HCT116 (cell line): ENCODE data around the gene STH. TPM values are rescaled to one million over a fixed set of nuclear protein-coding genes. Genes with fewer than 3 reads are reported as not detected.

ENCODE experiments used
- ATAC-seq: fragments of 200-7000 bp; cut with Tn5 transposase; 2 replicates; pipeline ENCODE4 v1.9.1; 2020; ENCODE audit warnings: mild to moderate bottlenecking, moderate library complexity
- BruUV-seq: library from RNA; stranded (reverse); fragments of 400-500 nt; replicated peaks from 2 replicates; lab custom pipeline; 2021; lab: Mats Ljungman, UMichigan
- CTCF ChIA-PET: fragments of 300-600 bp; sonication (Branson Sonifier 250); formaldehyde crosslinking; loops from one replicate; lab custom pipeline; 2021; ENCODE audit warnings: antibody characterized with exemption; lab: Charles Lee
- POLR2A ChIA-PET: fragments of 300-600, 350-600 bp; sonication (Branson Sonifier 250); formaldehyde crosslinking; loops from one replicate; lab custom pipeline; 2021; ENCODE audit warnings: antibody characterized with exemption; lab: Charles Lee
- RAD21 ChIA-PET, 2 experiments: fragments of 300-600 bp; sonication (Branson Sonifier 250); formaldehyde crosslinking; loops; one replicate each; lab custom pipeline; 2023; ENCODE audit warnings: low total read pairs in 2 of 2; ENCODE audit not compliant: uncharacterized antibody in 2 of 2, unreplicated experiment in 2 of 2, low non-redundant PET in 1 of 2; lab: Charles Lee
- DNase-seq: peaks from one replicate; pipeline ENCODE4 v3.0.0-alpha.2; 2010; ENCODE audit warnings: low read depth, low spot score
- H2AFZ ChIP-seq: fragments of 200-600 bp; shearing (Covaris generic), sonication (generic); 2 replicates; pipeline ENCODE4 v1.6.1; 2017; ENCODE audit warnings: low read depth, mixed run types, mixed read lengths, antibody characterized with exemption, low read length; ENCODE audit not compliant: poor library complexity, severe bottlenecking
- H3K27ac ChIP-seq: 2 replicates; pipeline ENCODE4 v1.5.1; 2012; ENCODE audit warnings: low read depth, low read length
- H3K27me3 ChIP-seq: fragments of 200-600 bp; sonication (generic); 2 replicates; pipeline ENCODE4 v1.6.1; 2016; ENCODE audit warnings: mixed run types, low read length, mixed read lengths; ENCODE audit not compliant: insufficient read depth
- H3K36me3 ChIP-seq, 2 experiments: fragments of 200-500 bp in 1 of 2; fragments of 200-600 bp in 1 of 2; sonication (Bioruptor generic) in 1 of 2; sonication (generic) in 1 of 2; 2 replicates each; pipeline versions ENCODE4 v1.5.1 to v1.6.1; 2014 to 2016; ENCODE audit warnings: low read length in 2 of 2, inconsistent platforms in 1 of 2, mixed read lengths in 1 of 2, mixed run types in 1 of 2; ENCODE audit not compliant: insufficient read depth in 2 of 2, control insufficient read depth in 1 of 2
- H3K4me1 ChIP-seq, 2 experiments: fragments of 200-600 bp in 1 of 2; sonication (generic) in 1 of 2; 2 replicates each; pipeline versions ENCODE4 v1.5.1 to v1.6.1; 2012 to 2017; ENCODE audit warnings: low read length in 2 of 2, inconsistent platforms in 1 of 2, mild to moderate bottlenecking in 1 of 2, mixed read lengths in 1 of 2, mixed run types in 1 of 2, moderate library complexity in 1 of 2; ENCODE audit not compliant: insufficient read depth in 2 of 2, control insufficient read depth in 1 of 2
- H3K4me2 ChIP-seq: fragments of 200-600 bp; sonication (generic); 2 replicates; pipeline ENCODE4 v1.6.1; 2017; ENCODE audit warnings: mixed run types, low read length, mixed read lengths
- H3K4me3 ChIP-seq, 2 experiments: fragments of 200-600 bp in 1 of 2; sonication (generic) in 1 of 2; replicated peaks in 1 of 2; 2 replicates each; pipeline ENCODE4 v1.5.1; 2011 to 2016; ENCODE audit warnings: low read length in 2 of 2, control low read depth in 1 of 2, low read depth in 1 of 2, mild to moderate bottlenecking in 1 of 2, mixed read lengths in 1 of 2, mixed run types in 1 of 2
- H3K79me2 ChIP-seq: fragments of 200-600 bp; sonication (generic); 2 replicates; pipeline ENCODE4 v1.6.1; 2017; ENCODE audit warnings: mild to moderate bottlenecking, mixed run types, low read length, moderate library complexity, mixed read lengths; ENCODE audit not compliant: insufficient read depth
- H3K9ac ChIP-seq: fragments of 200-600 bp; sonication (generic); 2 replicates; pipeline ENCODE4 v1.6.1; 2016; ENCODE audit warnings: low read length, mixed read lengths
- H3K9me2 ChIP-seq: fragments of 200-600 bp; sonication (generic), shearing (Covaris generic); 2 replicates; pipeline ENCODE4 v1.6.1; 2017; ENCODE audit warnings: mixed run types, mild to moderate bottlenecking, moderate library complexity; ENCODE audit not compliant: insufficient read depth
- H3K9me3 ChIP-seq, 2 experiments: fragments of 200-500 bp in 1 of 2; fragments of 200-600 bp in 1 of 2; sonication (Bioruptor generic) in 1 of 2; sonication (generic) in 1 of 2; 2 replicates each; pipeline ENCODE4 v1.6.1; 2014 to 2017; ENCODE audit warnings: low read length in 2 of 2, mixed read lengths in 2 of 2, inconsistent platforms in 1 of 2, low read depth in 1 of 2, mild to moderate bottlenecking in 1 of 2, mixed run types in 1 of 2, moderate library complexity in 1 of 2; ENCODE audit not compliant: control insufficient read depth in 1 of 2, insufficient read depth in 1 of 2
- H4K20me1 ChIP-seq: fragments of 200-600 bp; sonication (generic), shearing (Covaris generic); 2 replicates; pipeline ENCODE4 v1.6.1; 2017; ENCODE audit warnings: mixed run types, mild to moderate bottlenecking, moderate library complexity; ENCODE audit not compliant: insufficient read depth
- CEBPB ChIP-seq: IDR thresholded peaks from 2 replicates; pipeline ENCODE4 v1.6.1; 2012; ENCODE audit warnings: low read depth
- ELF1 ChIP-seq: IDR thresholded peaks from 2 replicates; pipeline ENCODE4 v1.6.1; 2012; ENCODE audit warnings: low read depth, borderline replicate concordance
- EZH2phosphoT487 ChIP-seq: fragments of 200-600 bp; IDR thresholded peaks from 2 replicates; pipeline ENCODE4 v1.6.1; 2018; ENCODE audit warnings: antibody characterized with exemption, borderline replicate concordance
- RAD21 ChIP-seq: IDR thresholded peaks from 2 replicates; pipeline ENCODE4 v1.6.1; 2012; ENCODE audit warnings: low read depth, mild to moderate bottlenecking
- SIN3A ChIP-seq: IDR thresholded peaks from 2 replicates; pipeline ENCODE4 v1.6.1; 2012; ENCODE audit warnings: low read depth
- SP1 ChIP-seq: IDR thresholded peaks from 2 replicates; pipeline ENCODE4 v1.6.1; 2012; ENCODE audit warnings: low read depth
- SRF ChIP-seq: IDR thresholded peaks from 2 replicates; pipeline ENCODE4 v1.6.1; 2012; ENCODE audit warnings: low read depth
- YY1 ChIP-seq: IDR thresholded peaks from 2 replicates; pipeline ENCODE4 v1.6.1; 2011; ENCODE audit warnings: low read length, low read depth, moderate library complexity, mild to moderate bottlenecking; ENCODE audit not compliant: insufficient replicate concordance; ENCODE audit errors: extremely low read depth
- ZFX ChIP-seq: fragments of 450-650 bp; IDR thresholded peaks from 2 replicates; pipeline ENCODE4 v1.6.1; 2017
- ZNF274 ChIP-seq: fragments of 200-500 bp; sonication (Bioruptor generic); IDR thresholded peaks from 2 replicates; pipeline ENCODE4 v1.6.1; 2014; ENCODE audit warnings: mild to moderate bottlenecking, low read depth, low read length, inconsistent platforms
- intact Hi-C: fragments of 100-400 bp; cut with micrococcal nuclease; formaldehyde crosslinking; loops from 2 replicates; pipeline ENCODE4 v1.10.0; 2022
- total RNA-seq: library from RNA; stranded (reverse); gene quantifications from one replicate; pipeline ENCODE4 v1.2.1, GENCODE V29; 2021; ENCODE audit not compliant: unreplicated experiment
- TF ChIP-seq, protein P1 (sequence below): IDR thresholded peaks from 2 replicates; pipeline ENCODE4 v1.6.1; 2012
- TF ChIP-seq, protein P2 (sequence below): IDR thresholded peaks from 2 replicates; pipeline ENCODE4 v1.6.1; 2012; ENCODE audit warnings: low read depth
- TF ChIP-seq, protein P3 (sequence below), 3 experiments: fragments of 200-600 bp in 1 of 3; sonication (generic) in 1 of 3; IDR thresholded peaks in 2 of 3; conservative IDR thresholded peaks in 1 of 3; 2 replicates each; pipeline ENCODE4 v1.5.1; 2012 to 2017; ENCODE audit warnings: low read depth in 2 of 3, low read length in 2 of 3, antibody characterized with exemption in 1 of 3, borderline replicate concordance in 1 of 3, control low read depth in 1 of 3, mild to moderate bottlenecking in 1 of 3, mixed read lengths in 1 of 3, mixed run types in 1 of 3, moderate library complexity in 1 of 3; ENCODE audit not compliant: insufficient read depth in 1 of 3

Gene STH
- total RNA-seq, 1 experiment from 2014 or later = not detected

DNA sequence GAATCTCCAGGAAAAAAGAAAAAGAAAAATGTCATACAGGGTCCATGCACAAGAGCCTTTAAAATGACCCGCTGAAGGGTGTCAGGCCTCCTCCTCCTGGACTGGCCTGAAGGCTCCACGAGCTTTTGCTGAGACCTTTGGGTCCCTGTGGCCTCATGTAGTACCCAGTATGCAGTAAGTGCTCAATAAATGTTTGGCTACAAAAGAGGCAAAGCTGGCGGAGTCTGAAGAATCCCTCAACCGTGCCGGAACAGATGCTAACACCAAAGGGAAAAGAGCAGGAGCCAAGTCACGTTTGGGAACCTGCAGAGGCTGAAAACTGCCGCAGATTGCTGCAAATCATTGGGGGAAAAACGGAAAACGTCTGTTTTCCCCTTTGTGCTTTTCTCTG, 845 bp downstream of the STH start:
- intact Hi-C loops = loop anchor here (5.0 kb wide), 3 partner anchors 192 to 837 kb away; partner anchors contain the start of gene KANSL1
- Histone ChIP-seq H3K36me3 (no peaks in the 10 kb centered on the region), H3K27ac (no peak overlapping the region), H4K20me1 (no peaks in the 10 kb centered on the region), H3K9me2 (no peaks in the 10 kb centered on the region), H3K4me3 (no peak overlapping the region), H3K27me3 (no peaks in the 10 kb centered on the region), H3K4me1 (0 out of 4 replicates have a peak, but pooled peaks cover 0 to 4% of the 10 kb centered on the region in 2 experiments), H3K4me2 (no peak overlapping the region), H3K79me2 (no peaks in the 10 kb centered on the region), H2AFZ (no peak overlapping the region), H3K9ac (no peak overlapping the region), H3K9me3 (no peaks in the 10 kb centered on the region)
- no TSS peak for BruUV-seq
- ChIA-PET RAD21 (no interaction called here), POLR2A (no interaction called here), CTCF (interaction anchor here (0.7 to 2.7 kb wide), 3 partner anchors 45 to 360 kb away, joined by 3 to 11 read pairs (median 3); no protein-coding TSS in a partner anchor)
- ATAC-seq (no peak), DNase-seq (no peak)
- TF ChIP-seq, protein P1, sequence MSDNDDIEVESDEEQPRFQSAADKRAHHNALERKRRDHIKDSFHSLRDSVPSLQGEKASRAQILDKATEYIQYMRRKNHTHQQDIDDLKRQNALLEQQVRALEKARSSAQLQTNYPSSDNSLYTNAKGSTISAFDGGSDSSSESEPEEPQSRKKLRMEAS = no peak
- TF ChIP-seq SRF (no peak), ZNF274 (no peak), SP1 (no peak)
- TF ChIP-seq, protein P2, sequence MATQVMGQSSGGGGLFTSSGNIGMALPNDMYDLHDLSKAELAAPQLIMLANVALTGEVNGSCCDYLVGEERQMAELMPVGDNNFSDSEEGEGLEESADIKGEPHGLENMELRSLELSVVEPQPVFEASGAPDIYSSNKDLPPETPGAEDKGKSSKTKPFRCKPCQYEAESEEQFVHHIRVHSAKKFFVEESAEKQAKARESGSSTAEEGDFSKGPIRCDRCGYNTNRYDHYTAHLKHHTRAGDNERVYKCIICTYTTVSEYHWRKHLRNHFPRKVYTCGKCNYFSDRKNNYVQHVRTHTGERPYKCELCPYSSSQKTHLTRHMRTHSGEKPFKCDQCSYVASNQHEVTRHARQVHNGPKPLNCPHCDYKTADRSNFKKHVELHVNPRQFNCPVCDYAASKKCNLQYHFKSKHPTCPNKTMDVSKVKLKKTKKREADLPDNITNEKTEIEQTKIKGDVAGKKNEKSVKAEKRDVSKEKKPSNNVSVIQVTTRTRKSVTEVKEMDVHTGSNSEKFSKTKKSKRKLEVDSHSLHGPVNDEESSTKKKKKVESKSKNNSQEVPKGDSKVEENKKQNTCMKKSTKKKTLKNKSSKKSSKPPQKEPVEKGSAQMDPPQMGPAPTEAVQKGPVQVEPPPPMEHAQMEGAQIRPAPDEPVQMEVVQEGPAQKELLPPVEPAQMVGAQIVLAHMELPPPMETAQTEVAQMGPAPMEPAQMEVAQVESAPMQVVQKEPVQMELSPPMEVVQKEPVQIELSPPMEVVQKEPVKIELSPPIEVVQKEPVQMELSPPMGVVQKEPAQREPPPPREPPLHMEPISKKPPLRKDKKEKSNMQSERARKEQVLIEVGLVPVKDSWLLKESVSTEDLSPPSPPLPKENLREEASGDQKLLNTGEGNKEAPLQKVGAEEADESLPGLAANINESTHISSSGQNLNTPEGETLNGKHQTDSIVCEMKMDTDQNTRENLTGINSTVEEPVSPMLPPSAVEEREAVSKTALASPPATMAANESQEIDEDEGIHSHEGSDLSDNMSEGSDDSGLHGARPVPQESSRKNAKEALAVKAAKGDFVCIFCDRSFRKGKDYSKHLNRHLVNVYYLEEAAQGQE = no peak

DNA sequence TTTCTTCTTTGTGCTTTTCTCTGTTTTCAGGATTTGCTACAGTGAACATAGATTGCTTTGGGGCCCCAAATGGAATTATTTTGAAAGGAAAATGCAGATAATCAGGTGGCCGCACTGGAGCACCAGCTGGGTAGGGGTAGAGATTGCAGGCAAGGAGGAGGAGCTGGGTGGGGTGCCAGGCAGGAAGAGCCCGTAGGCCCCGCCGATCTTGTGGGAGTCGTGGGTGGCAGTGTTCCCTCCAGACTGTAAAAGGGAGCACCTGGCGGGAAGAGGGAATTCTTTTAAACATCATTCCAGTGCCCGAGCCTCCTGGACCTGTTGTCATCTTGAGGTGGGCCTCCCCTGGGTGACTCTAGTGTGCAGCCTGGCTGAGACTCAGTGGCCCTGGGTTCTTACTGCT, 1.2 kb downstream of the STH start:
- no peak for ATAC-seq
- no peak overlapping the region for H3K4me2 ChIP-seq
- ChIA-PET CTCF (interaction anchor here (0.7 to 2.7 kb wide), 3 partner anchors 45 to 360 kb away, joined by 3 to 11 read pairs (median 3); no protein-coding TSS in a partner anchor), RAD21 (no interaction called here), POLR2A (no interaction called here)
- no peak for TF ChIP-seq RAD21
- no peak for TF ChIP-seq ZNF274
- no peak for TF ChIP-seq EZH2phosphoT487
- no peak for TF ChIP-seq CEBPB
- TF ChIP-seq YY1 = no peak
- TF ChIP-seq, protein P3, sequence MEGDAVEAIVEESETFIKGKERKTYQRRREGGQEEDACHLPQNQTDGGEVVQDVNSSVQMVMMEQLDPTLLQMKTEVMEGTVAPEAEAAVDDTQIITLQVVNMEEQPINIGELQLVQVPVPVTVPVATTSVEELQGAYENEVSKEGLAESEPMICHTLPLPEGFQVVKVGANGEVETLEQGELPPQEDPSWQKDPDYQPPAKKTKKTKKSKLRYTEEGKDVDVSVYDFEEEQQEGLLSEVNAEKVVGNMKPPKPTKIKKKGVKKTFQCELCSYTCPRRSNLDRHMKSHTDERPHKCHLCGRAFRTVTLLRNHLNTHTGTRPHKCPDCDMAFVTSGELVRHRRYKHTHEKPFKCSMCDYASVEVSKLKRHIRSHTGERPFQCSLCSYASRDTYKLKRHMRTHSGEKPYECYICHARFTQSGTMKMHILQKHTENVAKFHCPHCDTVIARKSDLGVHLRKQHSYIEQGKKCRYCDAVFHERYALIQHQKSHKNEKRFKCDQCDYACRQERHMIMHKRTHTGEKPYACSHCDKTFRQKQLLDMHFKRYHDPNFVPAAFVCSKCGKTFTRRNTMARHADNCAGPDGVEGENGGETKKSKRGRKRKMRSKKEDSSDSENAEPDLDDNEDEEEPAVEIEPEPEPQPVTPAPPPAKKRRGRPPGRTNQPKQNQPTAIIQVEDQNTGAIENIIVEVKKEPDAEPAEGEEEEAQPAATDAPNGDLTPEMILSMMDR (IDR thresholded peaks at IDR 0.05 in 2 of 3, conservative IDR thresholded peaks at IDR 0.05 in 1 of 3; ENCODE audit: borderline replicate concordance in 1 of 3, insufficient read depth in 1 of 3, low read depth in 2 of 3, low read length in 2 of 3) = no peak
- no peak for TF ChIP-seq SIN3A
- TF ChIP-seq ELF1 = no peak
- no peak for TF ChIP-seq ZFX
- no peak overlapping the region for H3K4me3 ChIP-seq
- H3K27ac ChIP-seq = no peak overlapping the region
- H3K9ac ChIP-seq = no peak overlapping the region
- BruUV-seq = no TSS peak
- H3K9me2 ChIP-seq = no peaks in the 10 kb centered on the region
- no peaks in the 10 kb centered on the region for H3K79me2 ChIP-seq
- intact Hi-C loops = loop anchor here (5.0 kb wide), 3 partner anchors 192 to 837 kb away; partner anchors contain the start of gene KANSL1
- no peaks in the 10 kb centered on the region for H3K9me3 ChIP-seq
- no peaks in the 10 kb centered on the region for H4K20me1 ChIP-seq
- no peak overlapping the region for H2AFZ ChIP-seq
- H3K36me3 ChIP-seq = no peaks in the 10 kb centered on the region
- no peaks in the 10 kb centered on the region for H3K27me3 ChIP-seq
- 0 out of 4 replicates have a peak, but pooled peaks cover 0 to 4% of the 10 kb centered on the region in 2 experiments for H3K4me1 ChIP-seq
- no peak for DNase-seq
